SHP77 (cell line): ENCODE data around the gene SLIT3.

Source experiments
- DNase-seq, 2 experiments: peaks; one replicate each; lab custom pipeline; 2025; lab: John Stamatoyannopoulos, UW

SLIT3 gene

DNA sequence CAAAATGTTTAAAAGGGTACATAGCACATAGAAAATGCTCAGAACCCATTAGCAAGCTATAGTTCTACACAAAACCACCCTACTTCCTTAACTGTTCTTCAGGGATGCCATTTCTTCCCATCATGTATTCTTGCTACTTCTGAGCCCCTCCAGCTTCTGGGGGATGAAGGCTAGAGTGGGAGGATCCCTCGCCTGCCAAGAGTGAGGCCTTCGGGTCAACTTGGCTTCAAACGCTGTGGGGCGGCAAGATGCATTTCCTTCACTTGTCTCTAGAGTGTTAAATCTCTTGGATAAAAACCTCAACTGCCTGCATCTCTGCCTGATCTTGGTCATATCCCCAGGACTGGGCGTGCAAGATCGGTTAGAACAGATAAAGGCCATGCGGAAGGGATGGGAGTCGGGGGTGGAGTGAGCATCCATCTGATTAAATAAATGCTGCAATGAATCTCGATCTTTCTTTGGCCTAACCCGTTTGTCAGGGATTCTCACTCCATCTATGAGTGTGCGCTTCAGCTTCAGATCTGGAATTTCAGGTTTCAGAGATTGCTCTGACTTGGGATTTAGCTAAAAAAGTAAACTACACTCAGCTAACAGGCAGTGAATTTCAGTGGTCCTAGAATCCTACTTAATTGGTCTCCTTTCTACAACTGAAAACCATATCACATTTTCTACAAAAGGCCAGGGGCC lies 603.8 kb downstream of the SLIT3 start:
- DNase-seq = no peak

DNA sequence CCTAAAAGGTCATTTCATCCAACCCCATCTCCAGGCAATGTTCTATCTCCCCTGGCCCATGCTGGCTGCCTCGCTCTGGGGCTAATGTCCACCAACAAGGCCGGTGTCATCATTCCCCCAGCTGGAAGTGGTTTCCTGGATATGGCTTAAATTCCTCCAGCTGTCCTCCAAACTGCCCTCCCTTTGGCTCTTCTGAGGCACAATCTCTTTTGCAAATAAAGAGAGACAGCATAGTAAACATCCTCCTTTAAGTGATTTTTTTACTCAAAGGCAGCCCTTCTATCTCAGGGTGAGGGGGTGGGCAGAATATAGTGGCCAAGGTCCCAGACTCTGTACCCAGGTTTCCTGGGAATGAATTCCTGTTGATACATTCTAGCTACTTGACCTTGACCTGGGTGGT lies 604.3 kb downstream of the SLIT3 start:
- no peak for DNase-seq

GRCh38 chr5:168695301-168695835 lies 605.6 kb downstream of the SLIT3 start:
- DNase-seq = no peak

- no peak for DNase-seq
Observed at GRCh38 chr5:168694289-168694688, 606.6 kb downstream of the SLIT3 start.

GRCh38 chr5:168693883-168694282 lies 607.1 kb downstream of the SLIT3 start:
- no peak for DNase-seq

- DNase-seq = no peak
Observed at GRCh38 chr5:168693297-168693696, 607.6 kb downstream of the SLIT3 start.

- DNase-seq = no peak
Observed at GRCh38 chr5:168691891-168692290, 609.0 kb downstream of the SLIT3 start.

DNA sequence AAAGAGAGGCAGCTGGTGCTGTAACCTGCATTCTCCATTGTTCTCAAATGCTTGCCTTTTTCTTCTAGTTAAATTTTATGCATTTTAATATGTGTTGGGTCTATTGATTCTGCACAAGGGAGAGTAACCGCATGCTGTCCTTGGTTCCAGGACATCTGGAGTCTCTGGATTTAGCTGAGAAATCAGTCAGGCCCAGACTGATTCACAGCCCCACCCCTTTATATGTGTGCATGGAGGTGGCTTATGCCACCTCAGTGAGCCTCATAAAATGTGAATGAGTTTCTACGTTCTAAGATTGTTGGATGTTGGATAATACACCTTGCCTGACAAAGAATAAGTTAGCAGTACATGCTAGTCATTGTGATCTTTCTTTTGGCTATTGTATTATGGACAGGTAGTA lies 611.7 kb downstream of the SLIT3 start:
- no peak for DNase-seq

- no peak for DNase-seq
Observed at GRCh38 chr5:168686837-168687236, 614.1 kb downstream of the SLIT3 start.

DNA sequence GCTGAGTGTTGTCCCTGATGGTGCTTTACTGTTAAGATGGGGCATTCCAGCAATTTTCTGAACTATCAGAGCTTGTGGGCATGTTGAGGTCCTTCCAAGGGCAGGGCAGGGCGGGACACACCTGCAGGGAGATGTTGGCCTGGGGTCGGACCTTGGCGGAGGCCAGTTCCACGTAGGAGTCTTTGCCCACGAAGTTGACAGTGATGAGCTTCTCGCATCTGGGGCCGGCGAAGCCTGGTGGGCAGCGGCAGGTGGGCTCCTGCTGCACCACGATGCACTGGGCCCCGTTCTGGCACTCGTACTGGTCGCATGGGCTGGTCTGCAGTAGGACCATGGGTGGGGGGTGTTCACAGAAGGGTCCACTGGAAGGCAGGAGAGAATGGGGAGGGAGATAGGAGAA lies 615.4 kb downstream of the SLIT3 start:
- DNase-seq = no peak

DNA sequence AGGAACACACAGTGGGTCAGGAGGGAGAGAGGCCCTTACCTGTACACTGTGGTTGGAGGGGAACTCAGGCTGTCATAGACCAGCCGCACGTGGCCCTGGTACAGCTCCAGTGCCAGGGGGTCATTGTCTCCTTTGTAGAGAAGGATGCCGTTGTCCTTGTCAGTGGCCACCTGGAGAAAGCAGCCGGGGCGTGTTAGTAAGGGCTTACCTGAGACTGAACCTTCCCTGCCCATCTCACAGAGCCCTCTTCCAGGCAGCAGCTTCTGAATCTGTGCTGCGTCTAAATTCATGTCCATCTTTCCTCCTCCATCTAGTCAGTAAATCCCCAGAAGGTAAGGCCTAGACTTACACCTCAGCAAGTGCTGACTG lies 617.0 kb downstream of the SLIT3 start:
- no peak for DNase-seq

DNA sequence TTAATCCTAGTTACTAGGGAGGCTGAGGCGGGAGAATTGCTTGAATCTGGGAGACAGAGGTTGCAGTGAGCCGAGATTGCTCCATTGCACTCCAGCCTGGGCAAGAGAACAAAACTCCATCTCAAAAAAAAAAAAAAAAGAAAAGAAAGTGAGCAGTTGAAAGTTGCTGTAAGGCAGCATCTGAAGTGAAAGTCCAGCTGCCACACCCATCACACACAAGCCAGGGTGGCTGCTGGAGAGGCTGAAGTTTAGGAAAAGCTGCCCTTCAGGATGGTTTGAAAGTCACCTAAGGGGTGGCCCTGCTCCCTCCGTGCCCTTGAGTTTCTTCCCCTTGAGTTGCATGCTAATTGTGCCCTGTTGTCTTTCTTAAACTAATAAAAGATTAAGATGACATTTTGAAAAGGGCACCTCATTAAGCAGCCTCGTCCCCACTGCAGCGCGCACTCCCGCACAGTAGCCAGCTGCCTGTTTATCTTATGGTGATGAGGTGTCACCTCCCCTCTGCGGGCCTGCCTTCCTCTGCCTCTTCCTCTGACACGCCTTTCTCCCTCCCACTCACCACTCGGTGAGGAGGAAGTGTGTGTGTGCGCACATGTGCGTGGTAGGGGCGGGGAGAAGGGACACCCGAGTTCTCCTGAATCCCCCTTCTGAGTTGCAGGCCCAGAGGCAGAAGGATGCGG lies 617.6 kb downstream of the SLIT3 start:
- DNase-seq = no peak

DNA sequence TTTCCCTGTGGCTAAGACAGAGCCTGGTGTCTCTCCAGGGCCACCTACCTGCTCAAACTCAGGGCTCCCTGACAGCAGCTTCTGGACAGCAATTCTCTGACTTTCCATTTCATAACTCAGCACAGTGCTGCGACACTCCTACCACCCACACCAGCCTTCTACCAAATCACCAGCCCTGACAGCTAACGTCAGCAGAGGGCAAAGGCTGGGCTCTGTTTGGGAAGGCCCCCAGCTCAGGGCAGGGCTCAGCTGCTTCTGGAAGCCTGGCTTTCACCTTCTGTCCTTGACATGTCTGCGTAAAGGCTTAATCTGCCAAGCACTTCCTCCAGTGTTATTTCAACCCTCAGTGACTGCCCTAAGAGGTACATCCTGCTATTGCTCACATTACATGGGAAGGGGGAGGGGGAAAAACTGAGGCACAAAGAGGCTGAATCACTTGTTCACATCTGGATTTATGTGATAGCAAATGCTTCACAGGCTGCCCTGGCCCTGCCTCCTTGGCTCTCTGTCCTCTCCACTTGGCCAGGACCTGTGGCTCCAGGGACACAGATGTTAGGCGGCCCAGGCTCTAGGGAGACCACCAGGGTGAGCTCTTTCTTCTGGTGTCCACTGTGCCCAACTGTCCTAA lies 619.3 kb downstream of the SLIT3 start:
- no peak for DNase-seq

DNA sequence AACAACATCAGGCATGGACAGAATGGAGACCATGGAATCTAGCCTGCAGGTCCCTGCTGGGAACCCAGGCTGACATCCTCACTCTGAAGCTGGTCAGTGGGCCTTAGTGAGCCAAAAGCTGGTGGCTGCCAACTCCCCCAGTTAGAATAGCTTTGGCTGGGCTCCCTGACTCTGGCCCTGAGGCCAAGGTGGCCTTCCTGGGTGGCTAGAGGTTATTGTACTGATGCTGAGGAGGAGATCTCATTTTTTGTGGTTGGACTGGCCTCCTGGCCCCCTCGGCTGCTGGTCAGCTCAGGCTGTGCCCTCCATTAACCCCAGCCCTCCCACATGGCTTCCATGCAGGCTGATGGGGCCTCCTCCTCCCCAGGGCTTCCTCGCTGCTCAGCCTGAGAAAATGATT lies 620.5 kb downstream of the SLIT3 start:
- no peak for DNase-seq

DNA sequence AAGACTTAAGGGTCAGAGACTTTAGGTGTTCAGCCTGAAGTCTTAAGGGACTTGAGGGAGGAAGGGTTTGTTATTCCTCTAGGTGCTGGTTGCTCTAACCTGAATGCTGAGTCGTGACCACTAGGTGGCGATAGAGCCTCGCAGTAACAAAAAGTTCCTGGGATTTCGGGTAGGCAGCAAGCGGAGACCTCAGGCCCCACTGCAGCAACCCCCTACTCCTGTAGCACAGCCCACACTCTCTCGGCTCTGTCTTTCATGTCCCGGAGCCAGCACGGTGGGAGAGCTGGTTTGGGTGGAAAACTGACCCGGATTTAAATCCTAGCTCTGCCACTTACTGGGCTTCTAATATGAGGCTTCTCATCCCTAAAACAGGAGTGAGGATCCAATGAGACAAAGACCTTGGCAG lies 621.4 kb downstream of the SLIT3 start:
- DNase-seq = peak; percentile 30 to 47

DNA sequence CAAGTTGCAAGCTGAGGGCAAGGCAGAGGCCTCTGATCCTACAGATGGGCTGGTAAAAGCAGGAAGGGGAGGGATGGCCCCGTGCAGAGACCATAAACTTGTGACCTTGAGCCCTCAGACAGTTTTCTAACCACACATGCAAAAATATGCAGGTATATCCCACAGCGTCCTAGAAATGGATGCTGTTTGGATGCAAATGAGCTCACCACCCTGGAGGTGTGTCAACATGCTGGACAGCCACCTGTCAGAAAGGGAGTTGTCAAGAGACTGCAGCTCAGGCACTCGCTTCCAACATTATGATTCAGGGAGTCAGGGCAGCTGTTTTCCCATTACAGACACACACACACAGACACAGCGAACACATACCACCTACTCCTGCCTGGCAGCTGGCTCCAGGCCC lies 624.4 kb downstream of the SLIT3 start:
- DNase-seq = no peak

- DNase-seq = no peak
Observed at GRCh38 chr5:168675883-168676408, 625.0 kb downstream of the SLIT3 start.

DNA sequence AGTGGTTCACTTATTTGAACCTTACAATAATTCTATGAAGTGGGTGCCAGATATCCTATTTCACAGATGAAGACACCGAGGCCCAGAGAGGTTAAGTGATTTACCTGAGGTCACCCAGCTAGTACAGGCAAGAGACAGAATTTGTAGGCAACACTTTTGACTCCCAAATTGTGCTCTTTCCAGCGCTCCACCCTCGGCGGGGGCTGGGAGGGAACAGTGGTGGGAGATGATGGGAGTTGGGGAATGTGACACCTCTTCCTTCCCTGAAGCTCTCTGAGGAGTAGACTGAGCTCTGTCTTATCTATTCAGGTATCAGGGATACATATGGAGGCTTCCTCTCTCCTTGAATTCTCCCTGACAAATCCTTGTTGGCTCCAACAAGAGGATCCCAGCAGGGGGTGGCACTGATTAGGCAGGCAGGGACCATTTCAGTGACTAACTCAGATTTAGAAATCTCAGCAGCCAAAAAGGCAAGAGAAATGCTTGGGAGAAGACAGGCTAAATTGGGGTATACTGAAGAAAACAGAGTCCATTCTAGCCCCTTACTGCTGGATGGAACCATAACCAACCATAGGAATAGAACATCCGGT lies 626.0 kb downstream of the SLIT3 start:
- DNase-seq = no peak

GRCh38 chr5:168672888-168673287 lies 628.1 kb downstream of the SLIT3 start:
- DNase-seq = no peak

- DNase-seq = no peak
Observed at GRCh38 chr5:168672016-168672415, 628.9 kb downstream of the SLIT3 start.

DNA sequence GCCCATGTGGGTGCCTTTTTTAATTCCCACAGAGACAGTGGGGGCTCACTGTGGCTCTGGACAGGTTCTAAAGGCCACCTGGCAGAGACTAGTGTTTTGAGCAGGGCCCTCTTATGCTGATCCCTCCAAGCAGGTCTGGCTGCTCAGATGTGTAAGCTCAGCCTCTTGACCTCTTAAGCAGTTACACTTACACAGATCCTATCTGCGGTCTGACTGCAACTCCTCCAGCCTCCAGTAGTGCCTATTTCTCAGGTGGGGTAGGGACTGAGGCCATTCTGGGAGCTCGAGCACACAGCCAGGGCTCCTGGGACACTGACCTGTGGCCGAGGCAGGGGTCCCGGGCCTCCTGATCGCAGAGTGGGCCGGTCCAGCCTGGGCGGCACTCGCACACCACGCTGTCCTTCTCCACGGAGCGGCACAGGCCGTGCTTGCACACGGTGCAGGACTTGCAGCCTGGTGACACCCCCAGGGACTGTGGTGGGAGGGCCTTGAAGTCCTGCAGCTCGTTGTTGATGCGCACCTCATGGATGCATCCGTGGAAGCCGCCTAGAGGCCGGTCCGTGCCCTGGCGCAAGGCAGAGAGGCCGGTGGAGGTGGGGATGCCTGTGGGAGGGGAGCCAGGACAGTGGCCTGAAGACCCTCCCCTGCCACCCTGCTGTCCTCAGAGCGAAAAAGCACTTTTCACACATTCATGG lies 629.9 kb downstream of the SLIT3 start:
- no peak for DNase-seq
